Psoas muscle (tissue), 8 donors: ENCODE results near the gene ZNF91. TPM values are rescaled to one million over a fixed set of nuclear protein-coding genes. Genes with fewer than 3 reads are reported as not detected.

Source experiments
- ATAC-seq, 4 donors: fragments of 200-7000 bp; cut with Tn5 transposase; one replicate each; pipeline ENCODE4 v1.9.1; 2020; ENCODE audit warnings: moderate library complexity in 3 of 4, mild to moderate bottlenecking in 2 of 4
- DNase-seq, 2 donors: peaks; one replicate each; pipeline ENCODE4 v3.0.0-alpha.2; 2020
- H3K27ac ChIP-seq: fragments of 200-600 bp; one replicate; pipeline ENCODE4 v1.8.0; 2022
- H3K27me3 ChIP-seq, 3 donors: fragments of 200-600 bp in 1 of 3; one replicate each; pipeline versions ENCODE4 v1.6.1 to v1.8.0; 2013 to 2022; ENCODE audit warnings: low read length in 2 of 3, mild to moderate bottlenecking in 2 of 3, moderate library complexity in 1 of 3; ENCODE audit not compliant: insufficient read depth in 3 of 3
- H3K36me3 ChIP-seq, 2 donors: fragments of 200-600 bp in 1 of 2; one replicate each; pipeline versions ENCODE4 v1.6.1 to v1.8.0; 2013 to 2022; ENCODE audit warnings: low read depth in 1 of 2, mild to moderate bottlenecking in 1 of 2, moderate library complexity in 1 of 2; ENCODE audit not compliant: insufficient read depth in 1 of 2
- H3K4me1 ChIP-seq: fragments of 200-600 bp; one replicate; pipeline ENCODE4 v1.8.0; 2022
- H3K4me3 ChIP-seq: fragments of 200-600 bp; one replicate; pipeline ENCODE4 v1.8.0; 2022; ENCODE audit warnings: mild to moderate bottlenecking
- H3K9me3 ChIP-seq: fragments of 200-600 bp; one replicate; pipeline ENCODE4 v1.8.0; 2022
- WGBS, 3 donors: extraction: QIAGEN DNeasy Blood & Tissue Kit; methylation state at CpG; one replicate each; pipeline versions ENCODE4 v1.1.6 to v1.1.7; 2013; 5-methylcytosine and 5-hydroxymethylcytosine counted together
- intact Hi-C, 2 donors: fragments of 100-400 bp; cut with DNase I; formaldehyde crosslinking; loops; one replicate each; pipeline versions ENCODE4 v1.11.0 to v1.14.2; 2022
- polyA plus RNA-seq, 3 donors: library from polyadenylated mRNA; stranded (reverse); fragments of 200-250 nt; gene quantifications; one replicate each; pipeline ENCODE4 v1.2.3, GENCODE V29; 2013
- total RNA-seq, 4 donors: library from RNA; stranded (reverse); fragmentation: NEBNext Ultra II Directional in 2 of 4; extraction: Animal tissue kit (Norgen Biotek cat#: 25700) in 2 of 4; gene quantifications; one replicate each; pipeline versions ENCODE4 v1.2.1 to v1.2.4, GENCODE V29; 2021 to 2023
- TF ChIP-seq, protein P1 (sequence below): fragments of 200-600 bp; IDR thresholded peaks from one replicate; pipeline ENCODE4 v1.8.0; 2022; ENCODE audit warnings: antibody characterized with exemption
- donor health status: healthy with polysubstance abuse.
- donor health status: DM: no; HTN: no; CAD: no; lungs with moderate emphysema.
- donor health status: Bipolar disorder and iron deficiency.
- donor health status: healthy.
- donor health status: DM: yes; HTN: yes; CAD: no.
- donor health status: DM: no; HTN: no; CAD: no.
- donor health status: DM: no; HTN: no; CAD: no.
- donor health status: DM: yes; HTN: yes; CAD: no.

ZNF91 gene
- total and polyA plus RNA-seq, 7 donors, result 5.3 to 161 (median 75.9) TPM

DNA sequence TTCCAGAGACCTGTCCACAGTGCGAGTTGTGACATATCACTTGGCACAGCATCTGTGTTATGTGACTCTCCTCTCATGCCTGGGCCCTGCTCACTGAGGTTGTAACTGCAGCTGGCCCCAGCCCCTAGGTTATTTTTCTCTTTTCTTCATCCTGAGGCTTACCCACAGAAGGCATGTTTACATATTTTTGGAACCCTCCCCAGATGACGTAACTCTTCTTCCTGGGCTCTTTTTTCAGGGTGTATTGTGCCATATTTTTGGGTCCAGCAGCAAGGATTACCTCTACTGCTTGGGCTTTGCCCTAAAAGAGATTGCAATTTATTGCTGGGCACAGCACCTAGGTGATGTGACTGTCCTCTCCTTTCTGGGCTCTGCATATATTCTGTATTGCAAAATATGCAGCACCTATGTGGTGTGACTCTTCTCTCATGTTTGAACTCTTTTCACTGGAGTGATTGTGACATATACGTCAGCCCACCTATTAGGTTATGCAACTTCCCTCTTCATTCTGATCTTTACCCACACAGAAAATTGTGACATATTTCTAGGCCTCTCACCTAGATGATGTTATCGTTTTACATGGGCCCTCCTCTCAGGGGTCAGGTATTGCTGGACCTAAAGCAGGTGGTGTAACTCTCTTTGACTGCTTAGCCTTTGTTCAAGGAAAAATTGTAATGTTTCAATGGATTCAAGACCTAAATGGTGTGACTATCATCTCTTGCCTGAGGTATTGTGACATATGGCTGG, 80.6 kb downstream of the ZNF91 start:
- no peak overlapping the region for H3K27ac ChIP-seq
- H3K27me3 ChIP-seq, result no peaks in the 10 kb centered on the region
- H3K4me3 ChIP-seq, result no peak overlapping the region
- DNase-seq (no peak), ATAC-seq (no peak)
- 89 to 94% (median 90%) methylated on average over 4 of the region's 4 CpGs for WGBS, 3 donors
- H3K9me3 ChIP-seq, result no peaks in the 10 kb centered on the region
- TF ChIP-seq, protein P1, sequence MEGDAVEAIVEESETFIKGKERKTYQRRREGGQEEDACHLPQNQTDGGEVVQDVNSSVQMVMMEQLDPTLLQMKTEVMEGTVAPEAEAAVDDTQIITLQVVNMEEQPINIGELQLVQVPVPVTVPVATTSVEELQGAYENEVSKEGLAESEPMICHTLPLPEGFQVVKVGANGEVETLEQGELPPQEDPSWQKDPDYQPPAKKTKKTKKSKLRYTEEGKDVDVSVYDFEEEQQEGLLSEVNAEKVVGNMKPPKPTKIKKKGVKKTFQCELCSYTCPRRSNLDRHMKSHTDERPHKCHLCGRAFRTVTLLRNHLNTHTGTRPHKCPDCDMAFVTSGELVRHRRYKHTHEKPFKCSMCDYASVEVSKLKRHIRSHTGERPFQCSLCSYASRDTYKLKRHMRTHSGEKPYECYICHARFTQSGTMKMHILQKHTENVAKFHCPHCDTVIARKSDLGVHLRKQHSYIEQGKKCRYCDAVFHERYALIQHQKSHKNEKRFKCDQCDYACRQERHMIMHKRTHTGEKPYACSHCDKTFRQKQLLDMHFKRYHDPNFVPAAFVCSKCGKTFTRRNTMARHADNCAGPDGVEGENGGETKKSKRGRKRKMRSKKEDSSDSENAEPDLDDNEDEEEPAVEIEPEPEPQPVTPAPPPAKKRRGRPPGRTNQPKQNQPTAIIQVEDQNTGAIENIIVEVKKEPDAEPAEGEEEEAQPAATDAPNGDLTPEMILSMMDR, result no peak
- H3K36me3 ChIP-seq, result no peaks in the 10 kb centered on the region
- intact Hi-C loops, result no loop called here
- H3K4me1 ChIP-seq, result no peaks in the 10 kb centered on the region

- no peaks in the 10 kb centered on the region for H3K4me1 ChIP-seq
- no peak for DNase-seq
- WGBS, 3 donors, result 83 to 94% (median 94%) methylated on average over 2 of the region's 2 CpGs
- intact Hi-C loops, result no loop called here
- H3K36me3 ChIP-seq, result peaks cover 0 to 3% of the 10 kb centered on the region in 2 donors
- TF ChIP-seq, protein P1, result no peak
- H3K4me3 ChIP-seq, result no peak overlapping the region
- H3K9me3 ChIP-seq, result no peaks in the 10 kb centered on the region
- no peak overlapping the region for H3K27ac ChIP-seq
- H3K27me3 ChIP-seq, result no peaks in the 10 kb centered on the region
- no peak for ATAC-seq
Observed at GRCh38 chr19:23313196-23313595, 82.1 kb downstream of the ZNF91 start.

GRCh38 chr19:23312515-23312914, 82.8 kb downstream of the ZNF91 start:
- H3K27me3 ChIP-seq, result no peaks in the 10 kb centered on the region
- TF ChIP-seq, protein P1, result no peak
- 65 to 81% (median 66%) methylated on average over 1 of the region's 1 CpG for WGBS, 3 donors
- H3K9me3 ChIP-seq, result no peaks in the 10 kb centered on the region
- H3K4me3 ChIP-seq, result no peak overlapping the region
- intact Hi-C loops, result no loop called here
- H3K4me1 ChIP-seq, result no peaks in the 10 kb centered on the region
- H3K27ac ChIP-seq, result no peak overlapping the region
- ATAC-seq (peak in 1 of 4 donors; percentile 38), DNase-seq (no peak)
- peaks cover 0 to 3% of the 10 kb centered on the region in 2 donors for H3K36me3 ChIP-seq

DNA sequence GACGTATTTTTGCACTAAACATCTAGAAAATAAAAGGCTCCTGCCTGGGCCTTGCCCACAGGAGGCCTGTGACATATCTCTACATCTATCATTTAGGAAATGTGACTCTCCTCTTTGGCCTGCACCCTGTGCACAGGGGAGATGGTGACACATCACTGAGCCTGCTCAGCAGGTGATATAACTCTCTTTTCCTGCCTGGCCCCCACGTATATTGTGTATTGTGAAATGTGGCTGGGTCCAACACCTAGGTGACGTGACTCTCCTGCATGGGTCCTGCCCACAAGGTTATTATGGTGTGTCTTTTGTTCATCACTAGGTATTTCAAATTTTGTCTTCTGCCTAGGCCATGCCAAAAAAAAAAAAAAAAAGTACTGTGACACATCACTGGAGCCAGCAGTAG, 83.7 kb downstream of the ZNF91 start:
- Histone ChIP-seq H3K27me3 (no peaks in the 10 kb centered on the region), H3K36me3 (peaks cover 0 to 3% of the 10 kb centered on the region in 2 donors), H3K9me3 (no peaks in the 10 kb centered on the region), H3K27ac (no peak overlapping the region), H3K4me3 (no peak overlapping the region), H3K4me1 (no peaks in the 10 kb centered on the region)
- TF ChIP-seq, protein P1, result no peak
- no peak for DNase-seq
- no peak for ATAC-seq
- 73 to 79% (median 74%) methylated on average over 3 of the region's 3 CpGs for whole genome bisulfite sequencing, 3 donors
- intact Hi-C loops, result no loop called here

DNA sequence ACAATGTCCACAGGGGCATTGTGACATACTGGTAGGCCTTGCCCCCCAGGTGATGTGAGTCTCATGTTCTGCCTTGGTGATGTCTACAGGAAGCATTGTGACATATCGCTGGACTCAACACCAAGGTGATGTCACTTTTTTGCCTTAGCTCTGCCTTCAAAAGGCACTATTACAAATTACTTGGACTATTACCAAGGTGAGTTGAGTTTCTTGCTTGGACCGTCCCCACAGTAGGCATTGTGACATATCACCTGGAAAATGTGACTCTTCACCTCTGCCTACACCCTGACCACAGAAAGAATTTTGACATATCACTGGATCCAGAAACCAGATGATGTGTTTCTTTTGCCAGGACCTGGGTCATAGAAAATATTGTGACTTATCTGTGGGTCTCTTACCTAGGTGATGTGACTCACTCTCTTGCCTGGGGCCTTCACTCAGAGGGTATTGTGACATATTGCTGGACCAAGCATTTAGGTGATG, 84.5 kb downstream of the ZNF91 start:
- H3K27me3 ChIP-seq, result no peaks in the 10 kb centered on the region
- ATAC-seq, result no peak
- TF ChIP-seq, protein P1, result no peak
- intact Hi-C loops, result no loop called here
- no peaks in the 10 kb centered on the region for H3K9me3 ChIP-seq
- H3K4me3 ChIP-seq, result no peak overlapping the region
- DNase-seq, result no peak
- peaks cover 0 to 3% of the 10 kb centered on the region in 2 donors for H3K36me3 ChIP-seq
- no peak overlapping the region for H3K27ac ChIP-seq
- WGBS, 3 donors, result 90 to 96% (median 92%) methylated on average over 2 of the region's 2 CpGs
- no peaks in the 10 kb centered on the region for H3K4me1 ChIP-seq
